ENCODE results near the gene B3GNT9.

GRCh38 chr16:67169642-67170167 is 18.9 kb upstream of the B3GNT9 start:
- no peak for TF ChIP-seq POLR2A (IDR thresholded peaks at IDR 0.05; ENCODE audit: low read length)
- TF ChIP-seq REST (IDR thresholded peaks at IDR 0.05) = no peak
- TF ChIP-seq CTCF (IDR thresholded peaks at IDR 0.05) = peak; percentile 76
- no peak for TF ChIP-seq HMGXB4 (CRISPR knock-in tag; IDR thresholded peaks at IDR 0.05; ENCODE audit: borderline replicate concordance)
- no peak for TF ChIP-seq MAX (IDR thresholded peaks at IDR 0.05)
- no peak for TF ChIP-seq NFE2L2 (conservative IDR thresholded peaks at IDR 0.05; ENCODE audit: low read length)
- TF ChIP-seq FOSL2 (IDR thresholded peaks at IDR 0.05) = no peak
- no peak for TF ChIP-seq FOSL2 (CRISPR knock-in tag; IDR thresholded peaks at IDR 0.05)
- no peak for TF ChIP-seq KDM5A (IDR thresholded peaks at IDR 0.05)
- no peak for TF ChIP-seq FOXS1 (CRISPR knock-in tag; IDR thresholded peaks at IDR 0.05)
- no peak for TF ChIP-seq MAZ (IDR thresholded peaks at IDR 0.05; ENCODE audit: borderline replicate concordance, low read depth, low read length)
